DOHH2 (cell line): ENCODE results near the gene F5.

Source experiments
- H3F3A ChIP-seq: fragments of 200-600 bp; sonication (generic), shearing (Covaris generic); 2 replicates; pipeline ENCODE4 v1.6.0; 2016; ENCODE audit warnings: antibody characterized with exemption, mild to moderate bottlenecking; ENCODE audit not compliant: control insufficient read depth, insufficient read depth
- H3K27ac ChIP-seq: fragments of 200-600 bp; sonication (generic); 2 replicates; pipeline ENCODE4 v1.5.1; 2014; ENCODE audit warnings: low read depth, mild to moderate bottlenecking, low read length, moderate library complexity
- H3K27me3 ChIP-seq: fragments of 200-600 bp; sonication (generic); 2 replicates; pipeline ENCODE4 v1.6.1; 2014; ENCODE audit warnings: mild to moderate bottlenecking, low read length, mixed read lengths; ENCODE audit not compliant: control insufficient read depth
- H3K36me3 ChIP-seq: fragments of 200-600 bp; sonication (generic); 2 replicates; pipeline ENCODE4 v1.6.1; 2014; ENCODE audit warnings: mild to moderate bottlenecking, low read length, moderate library complexity, mixed read lengths; ENCODE audit not compliant: control insufficient read depth
- H3K4me1 ChIP-seq: fragments of 200-600 bp; sonication (generic); 2 replicates; pipeline ENCODE4 v1.6.1; 2014; ENCODE audit warnings: mild to moderate bottlenecking, low read length, mixed read lengths; ENCODE audit not compliant: control insufficient read depth
- H3K4me2 ChIP-seq: fragments of 200-600 bp; sonication (generic); 2 replicates; pipeline ENCODE4 v1.6.0; 2014; ENCODE audit warnings: mild to moderate bottlenecking, low read length, moderate library complexity
- H3K4me3 ChIP-seq: fragments of 200-600 bp; sonication (generic); 2 replicates; pipeline ENCODE4 v1.5.1; 2014; ENCODE audit warnings: mild to moderate bottlenecking, low read length, mixed read lengths
- H3K79me2 ChIP-seq: fragments of 200-600 bp; sonication (generic); 2 replicates; pipeline ENCODE4 v1.6.1; 2014; ENCODE audit warnings: mild to moderate bottlenecking, low read length, mixed read lengths; ENCODE audit not compliant: control insufficient read depth
- H3K9me2 ChIP-seq: fragments of 200-600 bp; sonication (generic); replicated peaks from 2 replicates; pipeline ENCODE4 v1.6.1; 2014; ENCODE audit warnings: mild to moderate bottlenecking, low read length, mixed read lengths; ENCODE audit not compliant: control insufficient read depth
- H3K9me3 ChIP-seq: fragments of 200-600 bp; sonication (generic); 2 replicates; pipeline ENCODE4 v1.6.1; 2014; ENCODE audit warnings: antibody characterized with exemption, low read length, mixed read lengths; ENCODE audit not compliant: control insufficient read depth, insufficient read depth
- H4K20me1 ChIP-seq: fragments of 200-600 bp; sonication (generic); 2 replicates; pipeline ENCODE4 v1.6.0; 2014; ENCODE audit warnings: low read depth, mild to moderate bottlenecking, antibody characterized with exemption, low read length, moderate library complexity; ENCODE audit not compliant: control insufficient read depth, insufficient read depth
- EZH2phosphoT487 ChIP-seq: fragments of 200-600 bp; sonication (generic); IDR thresholded peaks from 2 replicates; pipeline ENCODE4 v1.6.1; 2017; ENCODE audit warnings: borderline replicate concordance, mild to moderate bottlenecking, antibody characterized with exemption, low read length, moderate library complexity, mixed read lengths
- TF ChIP-seq, protein P1 (sequence below): fragments of 200-600 bp; sonication (generic); IDR thresholded peaks from one replicate; pipeline ENCODE4 v1.5.1; 2014; ENCODE audit warnings: antibody characterized with exemption, mild to moderate bottlenecking, low read depth, low read length; ENCODE audit not compliant: poor library complexity, severe bottlenecking

Gene F5

DNA sequence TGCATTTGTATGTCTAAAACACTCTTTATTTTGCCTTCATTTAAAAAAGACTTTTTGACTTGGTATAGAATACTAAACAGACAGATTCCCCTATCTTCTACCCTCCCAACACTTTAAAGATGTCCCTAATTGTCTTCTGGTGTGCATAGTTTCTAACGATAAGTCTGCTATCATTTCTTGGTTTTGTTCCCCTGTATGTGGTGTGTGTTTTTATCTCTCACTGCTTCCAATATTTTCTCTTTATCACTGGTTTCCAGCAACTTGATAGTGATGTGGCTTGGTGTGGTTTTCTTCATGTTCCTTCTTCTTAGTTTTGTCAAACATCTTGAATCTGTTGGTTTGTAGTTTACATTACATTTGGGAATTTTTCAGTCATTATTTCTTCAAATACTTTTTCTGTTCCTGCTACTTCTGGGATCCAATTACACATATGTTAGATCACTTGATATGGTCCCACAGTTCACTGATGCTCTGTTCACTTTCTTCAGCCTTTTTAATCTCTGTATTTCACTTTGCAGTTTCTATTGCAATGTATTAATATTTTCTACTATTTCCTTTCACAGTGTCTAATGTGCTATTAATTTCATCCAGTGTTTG is 23.2 kb downstream of the F5 start:
- no peak for TF ChIP-seq EZH2phosphoT487
- TF ChIP-seq, protein P1, sequence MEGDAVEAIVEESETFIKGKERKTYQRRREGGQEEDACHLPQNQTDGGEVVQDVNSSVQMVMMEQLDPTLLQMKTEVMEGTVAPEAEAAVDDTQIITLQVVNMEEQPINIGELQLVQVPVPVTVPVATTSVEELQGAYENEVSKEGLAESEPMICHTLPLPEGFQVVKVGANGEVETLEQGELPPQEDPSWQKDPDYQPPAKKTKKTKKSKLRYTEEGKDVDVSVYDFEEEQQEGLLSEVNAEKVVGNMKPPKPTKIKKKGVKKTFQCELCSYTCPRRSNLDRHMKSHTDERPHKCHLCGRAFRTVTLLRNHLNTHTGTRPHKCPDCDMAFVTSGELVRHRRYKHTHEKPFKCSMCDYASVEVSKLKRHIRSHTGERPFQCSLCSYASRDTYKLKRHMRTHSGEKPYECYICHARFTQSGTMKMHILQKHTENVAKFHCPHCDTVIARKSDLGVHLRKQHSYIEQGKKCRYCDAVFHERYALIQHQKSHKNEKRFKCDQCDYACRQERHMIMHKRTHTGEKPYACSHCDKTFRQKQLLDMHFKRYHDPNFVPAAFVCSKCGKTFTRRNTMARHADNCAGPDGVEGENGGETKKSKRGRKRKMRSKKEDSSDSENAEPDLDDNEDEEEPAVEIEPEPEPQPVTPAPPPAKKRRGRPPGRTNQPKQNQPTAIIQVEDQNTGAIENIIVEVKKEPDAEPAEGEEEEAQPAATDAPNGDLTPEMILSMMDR = no peak
- Histone ChIP-seq H3K4me3 (no peak overlapping the region), H3K36me3 (no peaks in the 10 kb centered on the region), H3K9me2 (no peaks in the 10 kb centered on the region), H4K20me1 (no peaks in the 10 kb centered on the region), H3K27me3 (0 out of 2 replicates have a peak, but pooled peaks cover 19% of the 10 kb centered on the region), H3K4me1 (no peaks in the 10 kb centered on the region), H3K9me3 (no peaks in the 10 kb centered on the region), H3K4me2 (no peak overlapping the region), H3K27ac (no peak overlapping the region), H3F3A (no peaks in the 10 kb centered on the region), H3K79me2 (no peaks in the 10 kb centered on the region)

DNA sequence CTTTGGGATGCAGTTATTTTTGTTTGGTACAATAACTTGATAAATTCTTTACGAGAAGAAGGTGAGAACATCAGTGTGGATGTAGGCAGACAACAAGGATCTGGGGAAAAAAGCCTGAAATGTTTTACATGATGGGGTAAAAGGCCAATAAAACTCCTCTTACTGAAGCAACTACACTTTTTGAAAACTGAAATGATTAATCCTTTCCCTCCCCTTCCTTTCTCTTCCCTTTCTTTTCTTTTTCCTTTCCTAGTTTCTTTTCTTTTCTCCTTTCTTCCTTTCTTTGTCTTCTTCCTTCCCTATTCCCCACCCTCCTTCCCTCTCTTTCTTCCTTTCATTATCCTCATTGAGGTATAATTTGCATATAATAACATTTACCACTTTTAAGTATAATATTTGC is 24.6 kb downstream of the F5 start:
- no peak overlapping the region for H3K27ac ChIP-seq
- TF ChIP-seq, protein P1 = no peak
- TF ChIP-seq EZH2phosphoT487 = no peak
- H3K4me1 ChIP-seq = no peaks in the 10 kb centered on the region
- H3F3A ChIP-seq = no peaks in the 10 kb centered on the region
- no peaks in the 10 kb centered on the region for H3K79me2 ChIP-seq
- no peaks in the 10 kb centered on the region for H3K9me3 ChIP-seq
- no peaks in the 10 kb centered on the region for H4K20me1 ChIP-seq
- H3K9me2 ChIP-seq = no peaks in the 10 kb centered on the region
- peaks cover 26% of the 10 kb centered on the region; the same call in 1 of the 2 replicates for H3K27me3 ChIP-seq
- no peak overlapping the region for H3K4me2 ChIP-seq
- H3K36me3 ChIP-seq = no peaks in the 10 kb centered on the region
- no peak overlapping the region for H3K4me3 ChIP-seq

DNA sequence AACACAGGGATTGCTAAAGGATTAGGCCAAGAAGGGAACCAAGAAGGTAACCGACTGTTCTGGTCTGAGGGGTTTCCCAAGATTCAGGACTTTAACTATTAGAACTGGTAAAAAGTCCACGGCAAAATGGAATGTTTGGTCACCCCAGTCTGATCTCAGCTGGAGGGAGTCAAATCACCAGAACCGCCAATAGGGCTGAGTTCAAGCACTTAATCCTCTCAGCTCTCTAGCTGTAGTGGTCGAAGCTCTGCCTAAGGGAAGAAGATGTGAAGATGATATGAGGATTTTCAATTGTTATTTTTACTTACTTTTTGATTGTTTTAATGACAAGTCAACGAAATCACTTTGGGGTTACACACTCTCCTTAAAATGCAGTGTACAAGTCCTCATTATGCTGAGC is 29.1 kb downstream of the F5 start:
- Histone ChIP-seq H3K4me1 (0 out of 2 replicates have a peak, but pooled peaks cover 3% of the 10 kb centered on the region), H3K36me3 (no peaks in the 10 kb centered on the region), H3K9me3 (no peaks in the 10 kb centered on the region), H3K27ac (no peak overlapping the region), H3K4me3 (no peak overlapping the region), H3F3A (no peaks in the 10 kb centered on the region), H3K4me2 (no peak overlapping the region), H3K79me2 (no peaks in the 10 kb centered on the region), H3K27me3 (peaks cover 27% of the 10 kb centered on the region), H3K9me2 (no peaks in the 10 kb centered on the region), H4K20me1 (no peaks in the 10 kb centered on the region)
- TF ChIP-seq, protein P1 = no peak
- no peak for TF ChIP-seq EZH2phosphoT487
